GM12892 (cell line): ENCODE results near the gene PDHX.

Experiments used
- POLR2A ChIP-seq: IDR thresholded peaks from 2 replicates; pipeline ENCODE4 v1.6.1; 2011; ENCODE audit warnings: low read depth, low read length, control low read depth
- POLR2AphosphoS5 ChIP-seq: IDR thresholded peaks from 2 replicates; pipeline ENCODE4 v1.6.1; 2011; ENCODE audit warnings: low read depth, low read length, control low read depth

DNA sequence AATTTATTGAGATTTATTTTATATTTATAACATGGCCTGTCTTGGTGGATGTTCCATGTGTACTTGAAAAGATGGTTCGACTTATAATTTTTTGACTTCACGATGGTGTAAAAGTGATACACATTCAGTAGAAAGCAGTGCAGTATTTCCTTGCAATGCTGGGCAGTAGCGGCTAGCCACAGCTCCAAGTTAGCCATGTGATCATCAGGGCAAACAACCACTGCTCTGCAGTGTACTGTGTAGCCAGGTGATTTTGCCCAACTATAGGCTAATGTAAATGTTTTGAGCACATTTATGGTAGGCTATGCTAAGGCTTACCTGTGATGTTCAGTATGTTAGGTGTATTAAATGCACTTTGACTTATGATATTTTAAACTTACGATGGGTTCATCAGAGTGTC, 52.4 kb downstream of the PDHX start:
- TF ChIP-seq POLR2A (no peak), POLR2AphosphoS5 (no peak)
